H1 (cell line): Measurements from ENCODE around the gene CFDP1. TPM values are rescaled to one million over a fixed set of nuclear protein-coding genes. Genes with fewer than 3 reads are reported as not detected.

Experiments used
- ATF2 ChIP-seq: IDR thresholded peaks from 2 replicates; pipeline ENCODE4 v1.6.1; 2012; ENCODE audit warnings: low read length, inconsistent platforms
- CHD7 ChIP-seq: fragments of 300-600 bp; sonication (generic); IDR thresholded peaks from 2 replicates; pipeline ENCODE4 v1.7.1; 2012; ENCODE audit warnings: low read length, moderate library complexity, mild to moderate bottlenecking, inconsistent platforms; ENCODE audit not compliant: insufficient replicate concordance
- CREB1 ChIP-seq: IDR thresholded peaks from 2 replicates; pipeline ENCODE4 v1.6.1; 2012; ENCODE audit warnings: inconsistent platforms
- KDM1A ChIP-seq: fragments of 200-600, 300-600 bp; sonication (generic); IDR thresholded peaks from 2 replicates; pipeline ENCODE4 v1.7.1; 2016; ENCODE audit warnings: mild to moderate bottlenecking, low read length, borderline replicate concordance
- SIRT6 ChIP-seq: IDR thresholded peaks from one replicate; pipeline ENCODE4 v1.7.1; 2012; ENCODE audit warnings: low read length, inconsistent platforms
- SIX5 ChIP-seq: IDR thresholded peaks from 2 replicates; pipeline ENCODE4 v1.6.1; 2011; ENCODE audit warnings: mild to moderate bottlenecking, low read depth, low read length
- SRF ChIP-seq: IDR thresholded peaks from 2 replicates; pipeline ENCODE4 v1.6.1; 2011; ENCODE audit warnings: mild to moderate bottlenecking, low read depth, low read length, moderate library complexity
- TCF12 ChIP-seq: IDR thresholded peaks from 2 replicates; pipeline ENCODE4 v1.6.1; 2011; ENCODE audit warnings: low read depth, mild to moderate bottlenecking, low read length
- polyA plus RNA-seq, 7 experiments: library from polyadenylated mRNA; depleted of rRNA in 3 of 7; stranded (reverse) in 5 of 7; unstranded in 2 of 7; fragments of >200 nt in 5 of 7; fragments of 200-250 nt in 2 of 7; gene quantifications; 1 replicate in 5 of 7; 2 replicates in 1 of 7; 4 replicates in 1 of 7; pipeline versions ENCODE4 v1.2.1 to v1.2.3, GENCODE V29; 2011 to 2013; ENCODE audit warnings: missing spikeins in 2 of 7, mixed read lengths in 2 of 7
- total RNA-seq: library from RNA; stranded (reverse); fragmentation: NEBNext Ultra II Directional; extraction: Animal tissue kit (Norgen Biotek cat#: 25700); gene quantifications from 2 replicates; pipeline ENCODE4 v1.2.1, GENCODE V29; 2021

Gene CFDP1
- total and polyA plus RNA-seq, 2 of the 8 experiments (the other 6 are each of a cell fraction or from before 2014, with no cell fraction given), result 25.5 to 77.3 TPM

- TF ChIP-seq CHD7 (no peak), KDM1A (no peak; the same call in 1 of the 2 replicates), SRF (peak; percentile 58), SIRT6 (no peak), SIX5 (no peak), ATF2 (0 out of 2 replicates have a peak, but pooled peaks have one; percentile 4), CREB1 (no peak), TCF12 (0 out of 2 replicates have a peak, but pooled peaks have one; percentile 28)
These were observed 180.1 kb downstream of the CFDP1 start (continued) for GRCh38 chr16:75252946-75253911.
